NCI-H2227 (cell line): ENCODE results near the gene DENND1A.
A peak's percentile ranks its signal among the peaks of the same experiment; 100 is the strongest.
"Not testable (repeated sequence)": the region's sequence is repeated elsewhere in the genome, so short reads cannot be mapped to it uniquely, and the experiment has no call there.

ENCODE experiments used
- DNase-seq: peaks from one replicate; lab custom pipeline; 2025; ENCODE audit not compliant: unreplicated experiment; lab: John Stamatoyannopoulos, UW

DENND1A gene

DNA sequence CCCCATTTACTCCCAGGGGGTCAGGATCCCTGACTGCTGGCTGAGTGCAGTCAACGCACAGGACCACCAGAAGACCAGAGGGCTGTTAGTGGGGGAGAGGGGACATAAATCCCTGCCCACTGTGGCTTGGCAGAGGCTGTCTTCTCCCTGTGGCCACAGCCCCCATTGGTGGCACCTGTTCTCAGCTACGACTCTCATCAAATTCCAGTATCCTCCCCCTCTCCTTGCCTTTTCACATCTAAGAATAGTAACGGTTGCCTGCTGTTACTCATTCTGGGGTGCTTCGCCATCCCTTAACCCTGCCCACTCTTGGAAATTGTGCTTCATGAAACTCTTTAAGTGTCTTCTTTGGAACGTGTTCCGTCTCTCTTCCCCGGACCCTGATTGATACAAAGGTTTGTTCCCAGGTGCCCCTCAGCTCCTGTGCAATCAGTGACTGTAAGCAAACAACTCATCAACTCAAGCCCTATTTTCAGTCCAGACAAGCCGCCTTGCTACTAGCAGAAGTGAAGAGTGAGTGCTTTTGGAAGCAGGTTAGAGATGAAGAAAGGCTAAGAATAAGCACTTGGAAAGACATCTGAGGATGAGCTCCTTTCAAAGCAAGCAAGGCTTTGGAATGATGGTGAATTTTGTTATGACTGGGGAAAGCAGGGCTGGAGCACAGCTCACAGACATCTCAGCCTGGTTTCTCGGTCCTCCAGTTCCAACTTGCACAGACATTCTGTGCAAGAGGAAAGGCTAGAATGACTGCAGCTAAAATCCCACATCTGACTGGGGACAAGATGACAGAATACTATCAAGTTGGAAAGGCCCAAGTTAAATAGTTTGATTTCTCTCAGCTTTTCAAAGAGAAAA is 22.9 kb upstream of the DENND1A start:
- no peak for DNase-seq

DNA sequence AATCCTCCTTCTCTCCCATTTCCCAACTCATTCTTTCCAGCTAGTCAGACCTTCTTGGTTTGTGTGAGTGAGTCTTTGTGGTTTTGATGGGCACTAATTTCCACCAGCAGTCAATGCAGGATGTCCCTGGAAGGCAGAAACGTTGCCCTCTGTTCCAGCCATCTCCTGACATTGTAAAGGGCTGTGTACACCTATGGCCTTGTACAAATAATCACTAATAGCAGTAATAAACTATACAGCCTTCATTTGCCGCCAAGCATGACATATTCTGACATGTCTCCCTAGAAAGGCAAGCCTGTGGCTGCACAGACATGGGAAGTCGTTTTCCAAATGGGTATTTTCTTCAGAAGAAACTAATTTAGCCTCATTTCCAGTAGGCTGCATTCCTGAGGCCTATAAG is 18.4 kb upstream of the DENND1A start:
- DNase-seq, result no peak

GRCh38 chr9:123947326-123947725 is 17.4 kb upstream of the DENND1A start:
- DNase-seq, result no peak

GRCh38 chr9:123946101-123946821 is 16.3 kb upstream of the DENND1A start:
- DNase-seq, result no peak

DNA sequence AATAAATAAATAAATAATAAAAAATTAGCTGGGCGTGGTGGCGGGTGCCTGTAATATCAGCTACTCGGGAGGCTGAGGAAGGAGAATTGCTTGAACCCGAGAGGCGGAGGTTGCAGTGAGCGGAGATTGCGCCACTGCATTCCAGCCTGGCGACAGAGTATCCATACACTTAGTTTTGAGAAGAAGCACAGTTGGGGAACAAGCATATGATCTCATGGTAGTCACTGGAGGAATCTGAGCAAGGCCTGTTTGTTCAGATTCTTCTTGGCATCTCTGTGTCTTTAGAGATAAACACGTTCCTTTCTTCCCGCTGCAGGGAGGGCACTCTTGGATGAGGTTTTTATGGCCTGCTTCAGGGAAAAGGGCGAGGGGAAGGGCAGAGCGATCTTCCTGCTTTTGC is 15.6 kb upstream of the DENND1A start:
- no peak for DNase-seq

DNA sequence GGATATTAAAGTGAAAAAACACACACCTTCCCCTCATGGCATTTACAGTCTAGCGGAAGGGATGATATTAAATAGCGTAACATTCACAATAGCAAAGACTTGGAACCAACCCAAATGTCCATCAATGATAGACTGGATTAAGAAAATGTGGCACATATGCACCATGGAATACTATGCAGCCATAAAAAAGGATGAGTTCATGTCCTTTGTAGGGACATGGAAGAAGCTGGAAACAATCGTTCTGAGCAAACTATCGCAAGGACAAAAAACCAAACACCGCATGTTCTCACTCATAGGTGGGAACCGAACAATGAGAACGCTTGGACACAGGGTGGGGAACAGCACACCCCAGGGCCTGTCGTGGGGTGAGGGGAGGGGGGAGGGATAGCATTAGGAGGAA is 14.5 kb upstream of the DENND1A start:
- not testable (repeated sequence) for DNase-seq

DNA sequence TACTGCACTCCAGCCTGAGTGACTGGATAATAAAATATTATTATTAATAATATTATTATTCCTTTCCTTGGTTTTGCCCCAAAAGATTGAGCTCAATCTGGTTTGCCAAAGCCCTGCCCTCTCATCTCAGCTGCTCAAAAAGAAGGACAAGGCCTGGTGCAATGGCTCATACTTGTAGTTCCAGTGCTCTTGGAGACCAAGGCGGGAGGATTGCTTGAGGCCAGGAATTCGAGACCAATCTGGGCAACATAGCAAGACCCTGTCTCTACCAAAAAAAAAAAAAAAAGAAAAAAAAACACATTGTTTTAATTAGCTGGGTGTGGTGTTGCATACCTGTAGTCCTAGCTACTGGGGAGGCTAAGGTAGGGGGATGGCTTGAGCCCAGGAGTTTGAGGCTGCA is 13.7 kb upstream of the DENND1A start:
- DNase-seq, result no peak

DNA sequence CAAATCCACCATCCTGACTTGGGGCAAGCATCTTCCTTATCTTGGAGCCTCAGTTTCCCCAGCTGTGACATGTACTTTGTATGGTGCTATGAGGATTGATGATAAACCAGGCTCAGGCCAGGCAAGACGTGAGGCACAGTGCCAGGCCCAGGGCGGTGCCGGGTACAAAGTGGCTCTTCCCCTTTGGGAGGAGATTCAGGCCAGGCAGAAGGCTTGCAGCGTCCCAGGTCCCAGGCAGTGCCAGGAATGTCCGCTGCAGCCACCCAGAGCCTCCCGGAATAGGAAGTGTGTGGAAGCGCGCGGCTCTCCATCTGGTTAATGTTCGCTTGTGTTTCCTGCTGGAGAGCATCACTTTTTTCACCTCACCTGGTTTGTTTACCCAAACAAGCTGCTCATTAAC is 12.6 kb upstream of the DENND1A start:
- no peak for DNase-seq

- peak; percentile 63 for DNase-seq
Observed at GRCh38 chr9:123941524-123942070, 11.7 kb upstream of the DENND1A start.

DNA sequence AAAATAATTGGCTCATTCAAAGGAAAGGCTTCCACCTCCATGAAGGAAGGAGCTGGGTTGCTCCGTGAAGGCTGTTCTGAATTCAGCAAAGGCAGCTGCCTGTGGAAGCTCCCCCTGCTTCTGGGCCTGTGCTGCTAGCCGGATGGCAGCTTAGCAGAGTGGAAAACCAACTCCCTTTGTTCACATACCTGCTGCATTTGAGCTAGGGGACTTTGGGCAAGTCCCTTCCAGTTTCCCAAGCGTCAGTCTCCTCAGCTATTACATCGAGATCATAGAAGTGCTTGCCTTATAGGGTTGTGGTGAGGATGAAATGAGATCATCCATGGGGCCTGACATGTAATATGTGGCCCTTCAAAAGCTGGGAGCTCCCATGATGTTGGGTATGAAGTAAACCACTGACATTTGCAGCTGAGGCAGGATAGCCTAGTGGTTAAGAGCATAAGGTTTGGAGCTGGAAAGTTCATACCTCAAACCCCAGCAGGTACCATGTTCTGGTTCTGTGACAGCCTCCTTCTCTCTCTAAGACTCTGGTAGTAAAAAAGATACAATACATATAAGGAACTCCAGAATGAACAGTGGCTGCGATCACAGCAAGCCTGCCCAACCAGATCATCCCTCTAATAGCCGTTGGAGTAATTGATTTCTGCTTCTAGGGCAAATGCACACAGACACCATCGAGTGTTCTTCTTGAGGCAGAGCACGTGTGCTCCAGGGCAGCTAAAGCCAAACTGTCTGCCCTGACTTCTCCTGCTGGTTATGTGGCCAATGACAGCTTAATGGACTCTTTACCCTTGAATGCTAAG is 11.0 kb upstream of the DENND1A start:
- DNase-seq, result peak; percentile 63

- no peak for DNase-seq
Observed at GRCh38 chr9:123938401-123938800, 8.5 kb upstream of the DENND1A start.

GRCh38 chr9:123936575-123936974 is 6.6 kb upstream of the DENND1A start:
- DNase-seq, result not testable (repeated sequence)

- no peak for DNase-seq
Observed at GRCh38 chr9:123933440-123934212, 3.7 kb upstream of the DENND1A start.

- no peak for DNase-seq
Observed at GRCh38 chr9:123929177-123929869, 603 bp downstream of the DENND1A start.

- no peak for DNase-seq
Observed at GRCh38 chr9:123928533-123929176, 1.3 kb downstream of the DENND1A start.

GRCh38 chr9:123927625-123928532 is 2.0 kb downstream of the DENND1A start:
- no peak for DNase-seq

GRCh38 chr9:123926941-123927340 is 3.0 kb downstream of the DENND1A start:
- DNase-seq, result no peak

DNA sequence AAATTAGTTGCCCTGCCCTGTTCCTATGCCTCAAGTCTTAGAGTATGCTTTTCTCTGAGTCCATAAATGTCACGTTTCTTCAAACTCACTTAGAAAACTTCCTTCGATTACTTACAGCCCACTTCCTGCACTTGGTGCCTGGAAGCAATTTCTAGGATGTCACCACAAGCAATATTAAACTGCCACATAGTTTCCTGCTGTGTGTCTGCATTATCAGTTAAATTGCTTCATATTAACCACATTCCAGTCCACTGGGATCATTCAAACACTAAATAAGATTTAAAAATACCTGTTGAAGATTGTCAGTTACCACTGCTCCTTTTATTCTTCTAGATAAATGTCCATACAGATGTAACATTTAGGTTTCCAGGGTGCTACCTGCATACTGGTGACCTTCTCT is 4.1 kb downstream of the DENND1A start:
- DNase-seq, result no peak
